RPMI7951 (cell line): ENCODE data around the gene PPIL1. TPM values are rescaled to one million over a fixed set of nuclear protein-coding genes. Genes with fewer than 3 reads are reported as not detected.
A peak's percentile ranks its signal among the peaks of the same experiment; 100 is the strongest.
"Not testable (repeated sequence)": the region's sequence is repeated elsewhere in the genome, so short reads cannot be mapped to it uniquely, and the experiment has no call there.

Experiments
- DNase-seq: peaks from one replicate; pipeline ENCODE4 v3.0.0-alpha.2; 2012; ENCODE audit warnings: low read depth
- total RNA-seq: library from RNA; depleted of rRNA; stranded (reverse); fragments of >200 nt; shearing (Covaris generic); gene quantifications from 2 replicates; pipeline ENCODE4 v1.2.3, GENCODE V29; 2014; rRNA removed

PPIL1 gene
- total RNA-seq, 1 experiment from 2014 or later, result 52.4 TPM

DNA sequence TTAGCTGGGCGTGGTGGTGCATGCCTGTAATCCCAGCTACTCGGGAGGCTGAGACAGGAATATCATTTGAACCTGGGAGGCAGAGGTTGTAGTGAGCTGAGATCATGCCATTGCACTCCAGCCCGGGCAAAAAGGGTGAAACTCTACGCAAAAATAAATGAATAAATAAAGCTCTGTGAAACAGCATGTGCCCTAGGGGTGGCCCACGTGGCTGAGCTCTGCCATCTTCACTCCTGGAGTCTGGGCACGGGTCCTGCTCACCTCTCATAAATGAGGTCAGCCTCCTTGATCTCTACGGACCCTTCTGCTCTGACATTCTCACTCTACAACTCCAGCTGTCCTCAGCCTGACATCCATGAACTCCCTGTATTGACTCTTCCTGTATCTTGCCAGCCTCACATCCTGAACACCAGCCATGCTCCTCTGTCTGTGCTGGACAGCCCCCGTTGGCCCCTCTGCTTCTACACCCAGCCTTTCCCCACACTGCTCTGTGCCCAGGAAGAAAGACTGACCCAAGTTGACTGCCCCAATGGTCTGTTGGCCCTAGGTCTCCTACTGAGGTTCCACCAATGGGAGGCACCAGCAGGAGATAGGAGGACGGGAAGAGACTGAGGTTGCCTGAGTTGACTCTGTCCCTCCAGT lies 57.3 kb downstream of the PPIL1 start:
- no peak for DNase-seq

DNA sequence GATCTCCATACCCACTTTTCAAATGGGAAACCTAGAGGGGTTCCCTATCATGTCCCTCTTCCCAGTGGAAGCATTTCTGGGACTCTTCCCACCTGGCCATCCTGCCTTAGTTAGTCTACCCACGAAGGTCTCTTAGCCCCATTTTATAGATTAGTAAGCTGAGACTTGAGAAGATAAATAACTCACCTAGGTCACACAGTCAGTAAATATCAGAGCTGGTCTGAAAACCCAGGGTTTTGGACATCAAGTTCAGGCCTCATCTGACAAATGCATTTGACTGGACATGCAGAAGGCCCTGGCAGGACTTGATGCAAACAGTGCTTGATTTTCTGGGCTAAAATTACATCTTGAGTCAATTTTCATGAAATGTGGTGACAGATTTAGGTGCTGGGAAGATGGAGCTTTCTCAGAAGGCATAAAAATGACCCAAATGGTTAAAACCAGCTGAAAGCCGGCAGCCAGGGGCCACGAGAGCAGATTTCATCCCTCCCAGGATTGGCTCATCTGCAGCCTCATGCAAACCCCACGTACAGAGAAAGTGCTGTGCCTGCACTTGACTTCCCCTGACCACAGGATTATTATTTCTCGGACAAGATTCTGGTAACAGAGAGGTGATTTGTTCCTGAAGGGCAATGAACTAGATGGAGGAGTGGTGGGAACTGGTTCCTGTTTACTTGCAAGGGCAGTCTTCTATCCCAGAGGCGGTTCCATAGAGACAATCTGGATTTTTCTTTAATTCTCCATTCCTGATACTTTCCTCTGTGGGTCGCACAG lies 58.5 kb downstream of the PPIL1 start:
- peak; percentile 6 for DNase-seq

DNA sequence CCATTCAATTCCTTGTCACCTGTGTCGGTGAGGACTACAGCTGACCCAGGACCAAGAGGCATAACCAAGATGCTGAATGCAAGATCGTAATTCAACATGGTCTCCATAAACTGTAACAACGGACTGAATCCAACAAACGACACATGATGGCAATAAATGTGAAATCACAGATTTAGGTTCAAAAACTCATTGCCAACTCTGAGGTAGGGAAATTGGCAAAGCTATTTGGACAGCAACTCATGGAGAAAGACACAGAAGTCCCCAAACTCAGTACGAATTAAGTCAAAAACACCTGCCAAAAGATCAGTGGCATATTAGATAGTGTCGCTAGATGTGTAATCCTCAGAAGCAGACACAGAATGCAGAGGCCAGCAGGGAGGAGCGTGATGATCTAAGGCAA lies 60.4 kb downstream of the PPIL1 start:
- DNase-seq, result no peak

DNA sequence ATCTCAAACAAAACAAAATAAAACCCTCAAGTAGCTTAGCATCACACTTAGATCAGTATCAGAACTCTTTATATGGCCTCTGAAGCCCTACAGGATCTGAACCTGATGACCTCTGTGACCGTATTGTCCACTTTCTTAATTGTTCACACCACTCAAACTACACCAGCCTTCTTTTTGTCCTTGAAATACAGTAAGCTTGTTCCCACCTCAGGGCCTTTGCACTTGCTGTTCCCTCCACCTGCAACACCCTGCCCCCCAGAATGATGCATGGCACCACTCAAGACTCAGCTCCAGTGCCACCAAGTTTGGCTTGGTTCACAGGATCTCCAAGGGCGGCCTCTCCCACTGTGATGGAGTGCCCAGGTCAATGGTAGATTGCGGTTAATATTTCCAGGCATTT lies 61.1 kb downstream of the PPIL1 start:
- no peak for DNase-seq

DNA sequence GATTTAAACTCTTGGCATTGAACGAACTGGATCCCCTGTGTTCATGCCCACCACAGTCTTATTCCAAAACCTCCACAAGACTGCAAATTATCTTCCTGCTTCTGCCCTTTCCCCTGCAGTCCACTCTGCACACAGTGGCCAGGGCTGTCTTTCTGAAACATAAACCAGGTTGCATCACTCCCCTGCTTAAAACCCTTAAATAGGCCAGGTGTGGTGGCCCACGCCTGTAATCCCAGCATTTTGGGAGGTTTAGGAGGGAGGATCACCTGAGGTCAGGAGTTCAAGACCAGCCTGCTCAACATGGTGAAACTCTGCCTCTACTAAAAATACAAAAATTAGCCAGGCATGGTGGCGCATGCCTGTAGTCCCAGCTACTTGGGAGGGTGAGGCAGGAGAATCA lies 61.6 kb downstream of the PPIL1 start:
- not testable (repeated sequence) for DNase-seq

DNA sequence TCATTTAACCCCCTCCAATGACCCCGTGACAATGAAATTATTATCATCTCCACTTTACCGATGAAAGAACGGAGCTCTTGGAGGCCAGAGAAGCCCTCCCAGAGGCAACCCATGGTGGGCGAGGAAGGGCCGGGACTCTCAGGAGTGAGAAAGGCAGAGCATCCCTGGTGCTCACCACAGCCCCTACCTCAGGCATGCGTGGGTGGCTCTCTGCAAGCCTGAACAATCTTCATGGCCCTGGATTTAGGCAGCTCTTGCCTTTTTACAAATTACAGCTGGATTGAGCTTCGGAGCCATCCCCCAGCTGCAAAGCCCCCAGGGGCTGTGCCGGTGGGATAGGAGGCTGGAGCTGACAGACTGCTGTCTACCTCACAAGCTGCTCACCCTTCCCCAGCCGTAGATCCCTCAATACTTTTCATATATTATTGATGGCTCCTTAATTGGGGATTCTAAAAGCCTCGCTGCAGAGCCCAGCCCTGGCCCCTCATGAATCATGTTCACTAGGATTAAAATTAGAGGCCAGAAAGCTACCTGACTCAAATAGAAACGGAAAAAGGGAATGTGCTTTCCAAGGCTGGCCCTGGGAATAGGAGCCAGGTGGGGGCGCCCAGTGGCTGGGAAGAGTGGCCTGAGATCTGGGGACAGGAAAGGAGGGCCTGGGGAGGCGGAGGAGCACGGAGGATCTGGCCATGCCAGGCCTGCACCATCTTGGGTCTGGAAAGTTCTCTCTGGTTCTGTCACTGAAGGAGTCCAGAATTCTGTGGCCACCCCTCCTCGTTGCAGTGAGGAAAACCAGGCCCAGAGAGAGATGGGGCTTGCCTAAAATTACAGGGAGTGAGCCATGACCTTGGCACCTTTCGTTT lies 64.4 kb downstream of the PPIL1 start:
- DNase-seq, result no peak

DNA sequence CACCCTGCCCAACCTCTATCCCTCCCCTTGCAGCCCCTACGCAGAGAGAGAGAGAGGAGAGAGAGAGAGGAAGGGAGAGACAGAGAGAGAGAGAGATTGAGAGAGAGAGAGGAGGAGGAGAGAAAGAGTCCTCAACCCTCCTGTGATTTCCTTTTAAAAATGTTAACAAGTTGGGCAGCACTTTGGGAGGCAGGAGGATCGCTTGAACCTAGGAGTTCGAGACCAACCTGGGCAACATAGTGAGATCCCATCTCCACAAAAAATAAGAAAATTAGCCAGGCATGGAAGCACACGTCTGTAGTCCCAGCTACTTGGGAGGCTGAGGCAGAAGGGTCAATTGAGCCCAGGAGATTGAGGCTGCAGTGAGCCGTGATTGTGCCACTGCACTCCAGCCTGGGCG lies 65.4 kb downstream of the PPIL1 start:
- DNase-seq, result no peak

DNA sequence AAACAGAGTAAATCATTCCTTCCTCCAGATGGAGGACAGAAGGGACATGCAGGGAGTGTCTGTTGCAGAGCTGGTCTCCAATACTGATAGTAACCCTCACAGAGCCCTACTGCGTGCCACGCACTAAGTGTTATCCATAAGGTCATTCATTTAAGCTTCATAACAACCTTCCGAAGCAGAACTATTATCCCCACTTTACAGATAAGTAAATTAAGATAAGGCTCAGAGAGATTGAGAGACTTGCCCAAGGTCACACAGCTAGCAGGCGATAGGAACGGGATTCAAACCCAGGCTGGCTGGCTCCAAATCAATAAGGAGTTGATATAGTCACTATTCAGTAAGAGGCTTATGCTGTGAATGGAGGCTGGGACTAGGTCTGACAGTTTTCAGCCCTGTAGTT lies 66.0 kb downstream of the PPIL1 start:
- DNase-seq, result no peak

DNA sequence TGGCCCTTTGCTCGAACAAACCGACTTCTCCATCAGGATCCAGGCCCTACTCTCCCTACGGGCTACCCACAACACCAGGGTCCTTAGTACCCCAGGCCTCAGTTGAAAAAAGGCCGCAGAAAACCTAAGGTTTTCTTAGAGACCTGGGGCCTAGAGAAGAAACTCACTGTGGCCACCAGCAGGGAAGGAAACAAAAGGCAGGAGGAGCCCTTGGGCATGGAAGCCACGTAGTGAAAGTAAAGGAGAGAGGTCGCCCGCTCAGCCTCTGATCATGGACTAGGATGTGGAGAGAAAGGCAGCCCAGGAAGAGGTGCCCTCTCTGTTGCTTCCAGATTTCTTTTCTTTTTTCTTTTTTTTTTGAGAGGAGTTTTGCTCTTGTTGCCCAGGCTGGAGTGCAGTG lies 66.9 kb downstream of the PPIL1 start:
- no peak for DNase-seq

DNA sequence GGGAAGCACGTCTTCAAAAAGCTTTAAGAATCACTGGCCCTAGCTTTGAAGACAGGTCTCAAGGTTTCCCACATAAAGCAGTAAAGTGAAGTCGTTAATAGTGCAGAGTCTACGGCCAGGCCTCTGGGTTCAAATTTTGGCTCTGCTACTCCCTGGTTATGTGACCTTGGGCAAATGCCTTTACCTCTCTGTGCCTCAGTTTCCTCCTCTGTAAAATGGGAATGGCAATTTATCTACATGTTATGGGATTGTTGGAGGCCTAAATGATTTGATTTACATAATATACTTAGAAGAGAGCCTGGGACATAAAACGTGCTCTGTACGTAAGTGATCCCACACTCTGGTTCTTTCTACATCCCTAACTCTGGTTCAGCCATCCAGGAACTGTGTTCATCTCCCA lies 67.5 kb downstream of the PPIL1 start:
- no peak for DNase-seq

DNA sequence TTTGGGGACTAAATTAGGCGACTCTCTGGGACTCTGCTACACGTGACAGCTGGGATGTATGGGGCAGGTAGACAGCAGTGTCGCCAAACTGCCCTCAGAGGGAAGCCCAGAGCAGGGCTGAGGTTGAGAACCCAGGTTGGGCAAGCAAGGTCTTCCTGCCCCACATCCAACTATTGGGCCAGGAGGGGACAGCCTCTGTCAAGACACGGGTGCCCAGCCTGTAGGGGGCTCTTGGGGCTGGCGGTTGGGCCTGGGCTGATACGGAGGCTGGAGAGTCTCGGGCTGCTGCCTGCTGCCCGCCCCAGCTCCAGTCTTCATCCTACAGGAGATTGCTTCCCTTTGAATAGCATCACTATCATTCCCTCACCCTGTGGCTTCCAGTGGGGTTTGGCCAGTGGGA lies 68.7 kb downstream of the PPIL1 start:
- DNase-seq, result no peak

DNA sequence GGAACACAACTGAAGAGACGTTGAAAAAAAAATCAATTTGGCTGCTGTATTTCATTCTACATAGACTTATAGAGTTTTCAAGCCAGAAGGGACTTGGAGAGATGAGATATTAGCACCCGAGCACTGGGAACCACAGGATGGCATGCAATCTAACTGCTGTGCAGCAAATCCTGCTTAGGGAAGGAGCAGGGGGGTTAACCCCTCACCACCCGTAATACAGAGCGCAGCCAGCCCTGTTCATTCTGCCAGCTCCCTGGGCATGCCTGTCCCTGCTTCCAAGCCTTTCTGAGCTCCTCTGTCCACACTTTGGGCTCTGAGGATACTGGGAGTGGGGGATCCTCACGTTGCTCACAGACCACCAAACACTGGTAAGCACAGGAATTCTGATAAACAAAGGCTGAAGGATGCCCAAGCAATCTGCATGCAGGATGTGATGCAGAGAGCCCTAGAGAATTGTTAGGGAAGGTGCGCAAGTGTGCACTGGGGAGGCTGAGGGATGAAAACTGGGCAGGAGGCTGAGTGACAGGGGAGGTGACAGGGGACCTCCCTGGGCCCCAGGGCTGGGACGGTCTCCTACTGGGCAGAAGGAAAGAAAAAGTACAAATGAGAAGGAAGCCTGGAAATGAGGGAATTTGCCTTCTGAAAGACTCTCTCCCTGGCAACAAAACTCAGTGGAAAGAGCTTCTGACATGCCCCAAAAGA lies 69.4 kb downstream of the PPIL1 start:
- no peak for DNase-seq

Other genes with a start within 250 kb of the PPIL1 start
- 18.0 TPM in 2 replicates for gene CDKN1A, start 196.1 kb downstream of the PPIL1 start, total RNA-seq
- not detected in 2 replicates for gene RAB44, start 177.0 kb downstream of the PPIL1 start, total RNA-seq
- gene CPNE5, start 35.4 kb downstream of the PPIL1 start, total RNA-seq, result not detected in 2 replicates
- gene C6orf89, start 11.1 kb upstream of the PPIL1 start, total RNA-seq, result 36.3 and 38.9 TPM in 2 replicates
- gene PI16, start 79.9 kb upstream of the PPIL1 start, total RNA-seq, result not detected in 2 replicates
- gene MTCH1, start 111.4 kb upstream of the PPIL1 start, total RNA-seq, result 226 and 257 TPM in 2 replicates
- not detected in 2 replicates for gene FGD2, start 130.9 kb upstream of the PPIL1 start, total RNA-seq